ENCODE data around the gene DACH1.
"Not testable (repeated sequence)": the region's sequence is repeated elsewhere in the genome, so short reads cannot be mapped to it uniquely, and the experiment has no call there.

Gene DACH1

GRCh38 chr13:71838842-71839241, 28.2 kb downstream of the DACH1 start:
- 86% methylated on average over 2 of the region's 2 CpGs for WGBS
- Histone ChIP-seq H3K27ac (ENCODE audit: low read length, poor library complexity, severe bottlenecking) (no peak overlapping the region), H3K14ac (ENCODE audit: low read length in 2 of 2) (no peak overlapping the region), H2BK12ac (ENCODE audit: low read length in 2 of 2) (no peak overlapping the region), H2BK5ac (ENCODE audit: low read depth, low read length, poor library complexity, severe bottlenecking) (no peak overlapping the region), H3K36me3 (ENCODE audit: control insufficient read depth in 1 of 2, insufficient read depth in 2 of 2, low read depth in 1 of 2, low read length in 2 of 2) (no peaks in the 10 kb centered on the region), H3K4me2 (ENCODE audit: low read length, poor library complexity, severe bottlenecking) (no peak overlapping the region), H3K9me3 (ENCODE audit: control insufficient read depth, low read length) (no peaks in the 10 kb centered on the region), H2AK5ac (ENCODE audit: low read length, severe bottlenecking) (no peak overlapping the region), H2AFZ (ENCODE audit: low read depth, low read length) (no peak overlapping the region), H3K79me1 (replicated peaks; ENCODE audit: low read length, poor library complexity, severe bottlenecking) (no peaks in the 10 kb centered on the region), H3K9ac (ENCODE audit: low read length) (no peak overlapping the region), H2BK15ac (ENCODE audit: low read depth, poor library complexity, severe bottlenecking) (no peak overlapping the region), H3K18ac (ENCODE audit: low read depth in 1 of 2, low read length in 2 of 2) (no peak overlapping the region), H3K4me3 (ENCODE audit: insufficient read depth in 1 of 2, low read depth in 1 of 2, low read length in 2 of 2) (no peak overlapping the region), H4K91ac (ENCODE audit: low read length) (no peak overlapping the region), H3K4me1 (ENCODE audit: control insufficient read depth, insufficient read depth, low read depth, low read length) (no peaks in the 10 kb centered on the region), H3K4ac (ENCODE audit: low read depth in 1 of 2, low read length in 2 of 2) (no peak overlapping the region), H3K27me3 (ENCODE audit: control insufficient read depth in 1 of 2, insufficient read depth in 1 of 2, low read length in 2 of 2) (no peaks in the 10 kb centered on the region), H3K23ac (ENCODE audit: low read length in 2 of 2) (no peak overlapping the region), H2BK120ac (ENCODE audit: low read depth, low read length) (no peak overlapping the region), H4K8ac (ENCODE audit: low read length) (no peak overlapping the region)
- no peak for DNase-seq

GRCh38 chr13:71837582-71837981, 29.4 kb downstream of the DACH1 start:
- DNase-seq; H3K14ac ChIP-seq (ENCODE audit: low read length in 2 of 2); H2BK15ac ChIP-seq (ENCODE audit: low read depth, poor library complexity, severe bottlenecking); H2BK120ac ChIP-seq (ENCODE audit: low read depth, low read length); H2AFZ ChIP-seq (ENCODE audit: low read depth, low read length); H3K4me1 ChIP-seq (ENCODE audit: control insufficient read depth, insufficient read depth, low read depth, low read length); H2BK5ac ChIP-seq (ENCODE audit: low read depth, low read length, poor library complexity, severe bottlenecking); H3K27me3 ChIP-seq (ENCODE audit: control insufficient read depth in 1 of 2, insufficient read depth in 1 of 2, low read length in 2 of 2); H3K79me1 ChIP-seq (replicated peaks; ENCODE audit: low read length, poor library complexity, severe bottlenecking); H3K36me3 ChIP-seq (ENCODE audit: control insufficient read depth in 1 of 2, insufficient read depth in 2 of 2, low read depth in 1 of 2, low read length in 2 of 2); H4K91ac ChIP-seq (ENCODE audit: low read length); H3K4me2 ChIP-seq (ENCODE audit: low read length, poor library complexity, severe bottlenecking); H4K8ac ChIP-seq (ENCODE audit: low read length); H3K27ac ChIP-seq (ENCODE audit: low read length, poor library complexity, severe bottlenecking); H2AK5ac ChIP-seq (ENCODE audit: low read length, severe bottlenecking); H2BK12ac ChIP-seq (ENCODE audit: low read length in 2 of 2); H3K23ac ChIP-seq (ENCODE audit: low read length in 2 of 2); H3K9me3 ChIP-seq (ENCODE audit: control insufficient read depth, low read length); H3K4me3 ChIP-seq (ENCODE audit: insufficient read depth in 1 of 2, low read depth in 1 of 2, low read length in 2 of 2); H3K18ac ChIP-seq (ENCODE audit: low read depth in 1 of 2, low read length in 2 of 2); H3K9ac ChIP-seq (ENCODE audit: low read length); H3K4ac ChIP-seq (ENCODE audit: low read depth in 1 of 2, low read length in 2 of 2): not testable (repeated sequence)
- WGBS = no CpG with 5 or more reads among the region's 5 CpGs

- Histone ChIP-seq H3K9ac (ENCODE audit: low read length) (no peak overlapping the region), H3K4me3 (ENCODE audit: insufficient read depth in 1 of 2, low read depth in 1 of 2, low read length in 2 of 2) (no peak overlapping the region), H3K79me1 (replicated peaks; ENCODE audit: low read length, poor library complexity, severe bottlenecking) (no peaks in the 10 kb centered on the region), H3K9me3 (ENCODE audit: control insufficient read depth, low read length) (no peaks in the 10 kb centered on the region), H3K23ac (ENCODE audit: low read length in 2 of 2) (no peak overlapping the region), H3K27ac (ENCODE audit: low read length, poor library complexity, severe bottlenecking) (no peak overlapping the region), H3K4me2 (ENCODE audit: low read length, poor library complexity, severe bottlenecking) (no peak overlapping the region), H3K4me1 (ENCODE audit: control insufficient read depth, insufficient read depth, low read depth, low read length) (no peaks in the 10 kb centered on the region), H2AK5ac (ENCODE audit: low read length, severe bottlenecking) (no peak overlapping the region), H2BK12ac (ENCODE audit: low read length in 2 of 2) (no peak overlapping the region), H2BK5ac (ENCODE audit: low read depth, low read length, poor library complexity, severe bottlenecking) (no peak overlapping the region), H4K8ac (ENCODE audit: low read length) (no peak overlapping the region), H2BK15ac (ENCODE audit: low read depth, poor library complexity, severe bottlenecking) (no peak overlapping the region), H3K14ac (ENCODE audit: low read length in 2 of 2) (no peak overlapping the region), H3K27me3 (ENCODE audit: control insufficient read depth in 1 of 2, insufficient read depth in 1 of 2, low read length in 2 of 2) (no peaks in the 10 kb centered on the region), H3K18ac (ENCODE audit: low read depth in 1 of 2, low read length in 2 of 2) (no peak overlapping the region), H3K4ac (ENCODE audit: low read depth in 1 of 2, low read length in 2 of 2) (no peak overlapping the region), H2AFZ (ENCODE audit: low read depth, low read length) (no peak overlapping the region), H4K91ac (ENCODE audit: low read length) (no peak overlapping the region), H3K36me3 (ENCODE audit: control insufficient read depth in 1 of 2, insufficient read depth in 2 of 2, low read depth in 1 of 2, low read length in 2 of 2) (no peaks in the 10 kb centered on the region), H2BK120ac (ENCODE audit: low read depth, low read length) (no peak overlapping the region)
- 12% methylated on average over 3 of the region's 3 CpGs for WGBS
- peak; percentile 51 for DNase-seq
Observed at GRCh38 chr13:71831716-71832115, 35.3 kb downstream of the DACH1 start.

GRCh38 chr13:71830736-71831135, 36.3 kb downstream of the DACH1 start:
- H3K14ac ChIP-seq (ENCODE audit: low read length in 2 of 2) = no peak overlapping the region

More at GRCh38 chr13:71830736-71831135, 36.3 kb downstream of the DACH1 start:
- no peak overlapping the region for H3K4me2 ChIP-seq (ENCODE audit: low read length, poor library complexity, severe bottlenecking)
- H3K4ac ChIP-seq (ENCODE audit: low read depth in 1 of 2, low read length in 2 of 2) = no peak overlapping the region
- H3K4me3 ChIP-seq (ENCODE audit: insufficient read depth in 1 of 2, low read depth in 1 of 2, low read length in 2 of 2) = no peak overlapping the region
- H2AFZ ChIP-seq (ENCODE audit: low read depth, low read length) = no peak overlapping the region
- H3K36me3 ChIP-seq (ENCODE audit: control insufficient read depth in 1 of 2, insufficient read depth in 2 of 2, low read depth in 1 of 2, low read length in 2 of 2) = no peaks in the 10 kb centered on the region
- H3K9ac ChIP-seq (ENCODE audit: low read length) = no peak overlapping the region
- H2BK12ac ChIP-seq (ENCODE audit: low read length in 2 of 2) = no peak overlapping the region
- H3K18ac ChIP-seq (ENCODE audit: low read depth in 1 of 2, low read length in 2 of 2) = no peak overlapping the region
- H2BK15ac ChIP-seq (ENCODE audit: low read depth, poor library complexity, severe bottlenecking) = no peak overlapping the region
- no peaks in the 10 kb centered on the region for H3K9me3 ChIP-seq (ENCODE audit: control insufficient read depth, low read length)
- no peak overlapping the region for H2AK5ac ChIP-seq (ENCODE audit: low read length, severe bottlenecking)
- no peaks in the 10 kb centered on the region for H3K79me1 ChIP-seq (replicated peaks; ENCODE audit: low read length, poor library complexity, severe bottlenecking)
- H4K8ac ChIP-seq (ENCODE audit: low read length) = no peak overlapping the region
- H3K23ac ChIP-seq (ENCODE audit: low read length in 2 of 2) = no peak overlapping the region
- WGBS = 67% methylated on average over 1 of the region's 2 CpGs
- no peak overlapping the region for H2BK5ac ChIP-seq (ENCODE audit: low read depth, low read length, poor library complexity, severe bottlenecking)
- no peak overlapping the region for H4K91ac ChIP-seq (ENCODE audit: low read length)
- no peak overlapping the region for H2BK120ac ChIP-seq (ENCODE audit: low read depth, low read length)
- H3K27me3 ChIP-seq (ENCODE audit: control insufficient read depth in 1 of 2, insufficient read depth in 1 of 2, low read length in 2 of 2) = no peaks in the 10 kb centered on the region
- DNase-seq = no peak
- H3K27ac ChIP-seq (ENCODE audit: low read length, poor library complexity, severe bottlenecking) = no peak overlapping the region
- H3K4me1 ChIP-seq (ENCODE audit: control insufficient read depth, insufficient read depth, low read depth, low read length) = no peaks in the 10 kb centered on the region

Measured in mesenchymal stem cell (in vitro differentiated cells and primary cell).